ENCODE measurements around the gene ZNF723.

ZNF723 gene

GRCh38 chr19:22882797-22883196 is 50.7 kb downstream of the ZNF723 start:
- Histone ChIP-seq H3K4me1 (ENCODE audit: control insufficient read depth in 2 of 2, insufficient read depth in 2 of 2, low read length in 2 of 2) (no peaks in the 10 kb centered on the region), H3K9me3 (ENCODE audit: control insufficient read depth in 2 of 2, low read length in 2 of 2) (peaks cover 0 to 3% of the 10 kb centered on the region in 2 donors)

GRCh38 chr19:22893855-22894270 is 61.8 kb downstream of the ZNF723 start:
- Histone ChIP-seq H3K4me3 (ENCODE audit: low read length in 2 of 2) (no peak overlapping the region), H3K4me1 (ENCODE audit: control insufficient read depth in 2 of 2, insufficient read depth in 2 of 2, low read length in 2 of 2) (no peaks in the 10 kb centered on the region), H3K36me3 (ENCODE audit: control insufficient read depth in 2 of 2, insufficient read depth in 2 of 2, low read length in 2 of 2) (no peaks in the 10 kb centered on the region), H3K9ac (ENCODE audit: low read depth in 1 of 2, low read length in 2 of 2) (no peak overlapping the region), H3K9me3 (ENCODE audit: control insufficient read depth in 2 of 2, low read length in 2 of 2) (peaks cover 0 to under 1% of the 10 kb centered on the region in 2 donors), H3K27ac (ENCODE audit: low read depth in 2 of 2, low read length in 2 of 2) (no peak overlapping the region), H3K27me3 (ENCODE audit: control insufficient read depth in 2 of 2, insufficient read depth in 2 of 2, low read length in 2 of 2) (no peaks in the 10 kb centered on the region)

More at GRCh38 chr19:22882797-22883196, 50.7 kb downstream of the ZNF723 start:
- Histone ChIP-seq H3K4me3 (ENCODE audit: low read length in 2 of 2) (no peak overlapping the region), H3K9ac (ENCODE audit: low read depth in 1 of 2, low read length in 2 of 2) (no peak overlapping the region), H3K27me3 (ENCODE audit: control insufficient read depth in 2 of 2, insufficient read depth in 2 of 2, low read length in 2 of 2) (no peaks in the 10 kb centered on the region), H3K27ac (ENCODE audit: low read depth in 2 of 2, low read length in 2 of 2) (no peak overlapping the region), H3K36me3 (ENCODE audit: control insufficient read depth in 2 of 2, insufficient read depth in 2 of 2, low read length in 2 of 2) (no peaks in the 10 kb centered on the region)

GRCh38 chr19:22901431-22902130 is 69.5 kb downstream of the ZNF723 start:
- no peak overlapping the region for H3K4me3 ChIP-seq (ENCODE audit: low read length in 2 of 2)
- no peak overlapping the region for H3K27ac ChIP-seq (ENCODE audit: low read depth in 2 of 2, low read length in 2 of 2)
- no peaks in the 10 kb centered on the region for H3K36me3 ChIP-seq (ENCODE audit: control insufficient read depth in 2 of 2, insufficient read depth in 2 of 2, low read length in 2 of 2)
- H3K9me3 ChIP-seq (ENCODE audit: control insufficient read depth in 2 of 2, low read length in 2 of 2), result peaks cover 0 to 8% of the 10 kb centered on the region in 2 donors
- H3K9ac ChIP-seq (ENCODE audit: low read depth in 1 of 2, low read length in 2 of 2), result no peak overlapping the region
- H3K4me1 ChIP-seq (ENCODE audit: control insufficient read depth in 2 of 2, insufficient read depth in 2 of 2, low read length in 2 of 2), result no peaks in the 10 kb centered on the region
- H3K27me3 ChIP-seq (ENCODE audit: control insufficient read depth in 2 of 2, insufficient read depth in 2 of 2, low read length in 2 of 2), result no peaks in the 10 kb centered on the region
